HG03558 (cell line): ENCODE measurements around the gene MUC2.

Experiments used
- ATAC-seq: cut with Tn5 transposase; IDR thresholded peaks from one replicate; pipeline ENCODE4 v1.9.1; 2021; ENCODE audit warnings: moderate number of reproducible peaks; ENCODE audit not compliant: unreplicated experiment; ENCODE audit errors: extremely low read depth

The MUC2 gene

DNA sequence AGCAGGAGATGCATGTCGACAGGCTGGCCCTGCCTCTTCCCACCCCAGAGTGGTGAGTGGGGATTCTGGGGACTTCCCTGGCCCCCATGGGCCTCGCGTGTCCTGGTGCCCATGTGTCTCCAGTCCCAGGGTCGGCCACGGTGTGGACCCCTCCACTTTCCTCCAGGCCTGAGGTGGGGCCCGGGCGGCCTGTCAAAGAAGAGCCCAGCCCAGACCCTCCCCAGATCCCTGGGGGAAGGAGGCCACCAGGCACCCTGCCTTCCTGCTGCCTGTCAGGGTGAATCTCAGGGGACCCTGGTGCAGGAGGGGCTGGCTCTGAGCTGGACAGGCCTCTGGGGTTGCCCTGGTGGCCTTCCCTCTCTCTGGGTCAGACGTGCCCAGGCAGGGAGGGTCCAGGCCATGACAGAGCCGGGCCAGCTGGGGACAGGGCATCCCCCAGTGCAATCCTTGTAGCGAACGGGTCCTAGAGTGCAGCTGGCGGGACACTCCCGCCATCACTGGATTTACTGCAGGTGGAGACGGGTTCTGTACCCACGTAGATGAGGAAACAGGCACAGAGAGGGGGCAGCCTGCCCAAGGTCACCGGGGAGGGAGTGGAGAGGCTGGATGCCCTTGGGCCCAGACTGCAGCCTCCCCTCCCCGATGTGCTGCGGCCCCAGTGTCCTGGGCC, 24.6 kb upstream of the MUC2 start:
- no peak for ATAC-seq

DNA sequence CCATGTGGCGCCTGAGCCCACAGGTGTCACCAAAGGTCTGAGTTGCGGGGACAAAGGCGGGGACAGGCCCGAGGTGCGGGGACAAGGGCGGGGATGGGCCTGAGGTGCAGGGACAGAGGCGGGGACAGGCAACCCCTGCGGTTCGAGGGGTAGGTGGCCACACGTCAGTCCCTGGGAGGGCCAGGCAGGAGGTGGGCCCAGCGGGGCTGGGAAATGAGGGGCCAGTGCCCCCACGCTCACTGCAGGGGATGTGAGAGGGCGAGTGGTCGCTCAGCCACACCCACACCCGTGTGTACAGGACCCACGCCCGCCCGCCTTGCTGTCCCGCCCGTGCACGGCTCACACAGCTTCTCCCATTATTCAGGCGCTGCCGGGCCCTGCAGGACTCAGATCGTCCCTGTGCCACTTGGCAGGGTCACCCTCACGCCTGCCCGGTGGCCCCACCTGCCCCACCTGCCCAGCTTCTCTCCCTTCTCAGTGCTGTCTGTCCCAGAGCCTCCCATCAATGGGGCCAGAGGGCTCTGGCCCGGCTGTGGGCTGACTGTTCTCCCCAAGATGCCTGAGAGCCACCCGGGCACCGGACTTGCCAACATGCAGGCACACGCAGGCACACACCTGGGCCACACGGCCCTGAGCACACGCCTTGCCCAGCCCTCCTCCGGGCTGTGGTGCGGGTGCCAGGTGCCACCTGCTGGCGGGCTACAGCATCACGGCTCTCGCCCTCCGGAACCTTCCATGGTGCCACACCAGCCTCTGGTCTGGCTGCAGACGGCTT, 23.9 kb upstream of the MUC2 start:
- ATAC-seq: no peak

DNA sequence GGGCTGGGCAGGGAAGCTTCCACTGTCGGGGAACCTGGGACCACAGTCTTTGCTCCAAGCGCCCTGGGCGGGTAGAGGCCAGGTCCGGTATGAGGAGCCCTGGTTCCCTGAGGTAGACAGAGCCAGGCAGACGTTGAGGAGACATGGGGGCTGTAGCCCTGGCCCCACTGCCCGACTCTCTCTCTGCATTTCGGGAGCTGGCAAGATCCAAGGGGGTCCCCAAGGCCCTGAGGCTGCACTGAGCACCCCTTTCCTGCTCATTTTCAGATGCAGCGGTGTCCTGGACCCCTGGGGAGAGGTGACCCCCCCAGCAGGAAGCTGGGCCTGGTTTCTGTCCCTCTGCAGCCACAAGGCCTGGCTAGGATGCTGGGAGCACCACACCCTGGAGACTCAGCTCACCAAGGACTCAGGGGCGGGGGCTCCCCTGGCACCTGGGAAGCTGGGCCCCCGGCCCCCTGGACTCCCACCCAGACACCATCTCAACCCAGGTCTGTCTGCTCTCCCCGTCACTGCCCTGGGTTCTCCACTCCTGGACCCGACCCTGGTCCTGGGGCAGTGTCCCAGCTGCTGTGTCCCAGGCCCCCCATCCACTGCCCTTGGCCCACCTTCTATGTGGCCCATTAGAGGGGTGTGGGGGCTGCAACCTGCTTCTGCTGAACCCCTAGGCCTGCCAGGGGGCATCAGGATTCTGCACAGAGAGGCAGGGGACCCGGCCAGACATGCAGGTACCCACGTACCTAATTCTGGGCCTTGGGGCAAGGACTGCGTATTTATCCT, 23.1 kb upstream of the MUC2 start:
- no peak for ATAC-seq

DNA sequence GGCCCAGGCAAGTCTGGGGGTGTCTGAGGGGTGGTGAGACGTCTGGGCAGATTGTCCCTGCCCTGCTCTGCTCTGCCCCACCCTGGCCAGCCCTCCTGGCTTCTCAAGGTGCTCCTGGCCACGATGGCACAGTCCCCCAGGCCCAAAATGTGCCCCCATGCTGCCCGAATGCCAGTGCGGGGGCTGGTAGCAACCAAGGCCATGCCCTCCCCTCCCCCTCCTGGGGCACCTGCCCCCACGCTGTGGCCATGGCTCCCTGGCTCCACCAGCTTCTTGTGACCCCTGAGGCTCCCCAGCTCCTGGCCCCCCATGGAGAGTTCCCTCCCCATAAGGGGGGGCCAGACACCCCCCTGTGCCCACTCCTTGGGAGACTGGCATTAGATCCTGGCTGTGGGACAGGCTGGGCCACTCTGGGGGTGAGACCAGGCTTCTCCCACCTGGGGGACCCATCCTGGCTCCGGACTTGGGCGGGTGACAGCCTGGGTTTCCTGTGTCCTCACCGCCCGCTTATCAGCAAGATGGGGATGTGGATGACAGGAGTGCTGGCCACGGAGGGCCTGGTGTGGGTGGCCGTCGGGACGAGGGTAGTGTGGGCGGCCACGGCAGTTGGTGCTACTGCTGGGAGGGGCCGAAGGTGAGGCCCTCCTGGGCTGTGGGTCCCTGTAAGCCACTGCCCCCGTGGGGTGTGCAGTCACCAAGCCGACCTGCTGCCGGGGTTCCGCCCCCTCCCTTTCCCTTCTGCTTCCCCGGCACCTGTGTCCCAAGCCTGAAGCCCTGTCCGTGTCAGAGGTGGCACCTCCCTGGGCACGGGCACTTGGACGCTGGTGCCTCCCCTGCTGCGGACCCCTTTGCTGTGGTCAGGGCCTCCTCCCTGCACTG, 22.3 kb upstream of the MUC2 start:
- no peak for ATAC-seq

DNA sequence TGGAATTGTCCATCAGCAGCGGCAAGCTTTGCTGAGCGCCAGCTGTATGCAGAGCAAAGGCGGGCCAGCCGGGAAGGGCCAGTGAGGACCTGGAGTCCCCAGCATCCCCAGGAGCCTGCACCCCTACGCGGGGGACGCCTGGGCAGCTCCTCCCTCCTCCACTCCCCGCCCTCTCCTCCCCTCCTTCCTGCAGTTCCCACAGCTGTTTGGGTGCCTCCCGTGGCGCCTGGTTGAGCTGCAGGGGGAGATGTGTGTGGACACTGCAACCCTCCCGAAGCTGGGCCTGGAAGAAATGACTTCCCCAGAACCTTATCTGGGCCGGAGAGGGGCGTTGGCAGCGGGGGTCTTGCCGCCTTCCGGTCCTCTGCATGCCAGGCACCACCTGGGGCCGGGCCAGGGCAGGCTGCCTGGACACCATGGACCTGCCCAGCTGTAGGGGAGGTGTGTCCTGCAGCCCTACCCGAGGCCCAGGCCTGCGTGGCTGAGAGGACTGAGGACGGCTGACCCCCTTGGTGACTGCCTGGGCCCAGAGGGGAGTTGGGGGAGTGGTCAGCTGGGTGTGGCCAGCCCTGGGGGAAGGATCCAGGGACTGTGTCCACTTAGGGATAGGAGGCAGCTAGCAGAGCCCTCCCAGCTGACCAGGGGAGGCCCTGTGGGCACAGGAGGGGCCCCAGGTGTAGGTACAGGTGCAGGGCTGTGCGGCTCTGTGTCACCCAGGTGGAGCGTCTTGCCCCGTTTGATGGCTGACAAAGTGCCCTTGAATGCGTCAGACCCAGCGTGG, 21.4 kb upstream of the MUC2 start:
- no peak for ATAC-seq

DNA sequence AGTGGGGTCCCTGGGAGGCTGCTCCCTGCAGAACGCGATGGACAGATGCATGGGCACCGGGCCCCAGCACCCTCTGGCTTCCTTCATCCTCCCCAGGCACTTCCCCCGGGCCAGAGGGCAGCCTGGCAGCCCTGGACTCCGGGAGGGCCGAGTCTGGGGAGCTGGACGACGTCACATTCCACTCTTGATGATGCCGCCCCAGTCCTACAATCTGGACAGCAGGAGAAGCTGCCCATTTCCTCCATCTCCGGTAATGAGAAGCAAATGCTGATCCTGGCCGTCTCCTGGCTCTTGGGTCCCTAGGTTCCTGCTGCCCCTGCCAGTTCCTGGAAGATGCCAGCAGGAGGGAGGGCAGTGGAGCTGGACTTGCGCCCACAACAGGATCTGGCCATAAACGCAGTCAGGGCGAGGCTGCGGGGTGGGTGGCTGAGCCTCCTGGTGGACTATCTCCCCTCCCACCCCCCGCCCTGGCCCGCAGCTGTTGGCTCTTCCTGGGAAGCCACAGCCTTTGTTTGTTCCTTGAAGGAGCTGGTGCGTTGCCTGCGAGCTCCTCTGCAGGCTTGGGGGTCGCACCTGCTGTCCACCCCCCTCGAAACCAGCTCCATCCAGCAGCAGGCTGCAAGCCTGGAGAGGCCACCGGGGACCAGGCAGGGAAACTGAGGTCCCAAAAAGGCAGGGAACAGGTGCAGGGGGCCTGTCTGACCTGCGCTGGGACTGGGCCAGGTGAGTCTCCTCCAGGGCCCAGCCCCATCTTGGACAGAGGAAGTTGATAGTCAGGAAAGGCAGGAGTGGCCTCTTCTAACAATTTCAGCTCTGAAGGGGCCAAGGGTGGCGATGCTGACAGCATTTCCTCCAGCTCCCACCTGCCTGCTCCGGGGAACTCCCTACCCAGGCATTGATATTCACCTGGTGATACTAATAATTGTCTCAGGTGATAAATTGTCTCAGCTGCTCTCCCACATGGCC, 20.2 kb upstream of the MUC2 start:
- ATAC-seq: no peak

DNA sequence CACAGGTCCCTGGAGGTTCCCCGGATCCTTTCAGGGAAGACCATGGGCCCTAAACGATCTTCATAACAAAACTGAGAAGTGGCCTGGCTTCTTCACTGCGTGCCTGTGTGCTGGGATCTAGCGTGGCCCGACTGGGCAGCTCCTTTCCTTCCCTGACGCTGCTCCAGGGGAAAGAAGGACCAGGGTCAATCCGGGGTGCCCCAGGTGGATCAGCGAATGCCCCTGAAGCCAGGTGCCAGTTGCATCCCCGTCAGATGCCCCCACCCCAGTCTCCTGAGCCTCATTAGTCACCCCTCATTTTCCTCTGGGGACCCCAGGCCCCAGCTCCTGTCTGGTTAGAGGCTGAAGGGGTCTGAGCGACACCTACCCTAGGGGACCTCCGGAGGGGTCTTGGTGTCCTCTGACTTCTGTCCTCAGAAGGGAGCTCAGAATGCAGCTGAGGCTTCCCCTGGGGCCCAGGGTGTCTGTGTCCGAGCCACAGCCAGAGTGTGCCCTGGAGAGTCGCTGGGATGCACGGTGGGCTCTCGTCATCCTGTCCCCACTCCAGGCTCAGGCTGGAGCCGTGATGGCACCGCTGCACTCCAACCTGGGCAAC, 19.5 kb upstream of the MUC2 start:
- ATAC-seq: no peak

DNA sequence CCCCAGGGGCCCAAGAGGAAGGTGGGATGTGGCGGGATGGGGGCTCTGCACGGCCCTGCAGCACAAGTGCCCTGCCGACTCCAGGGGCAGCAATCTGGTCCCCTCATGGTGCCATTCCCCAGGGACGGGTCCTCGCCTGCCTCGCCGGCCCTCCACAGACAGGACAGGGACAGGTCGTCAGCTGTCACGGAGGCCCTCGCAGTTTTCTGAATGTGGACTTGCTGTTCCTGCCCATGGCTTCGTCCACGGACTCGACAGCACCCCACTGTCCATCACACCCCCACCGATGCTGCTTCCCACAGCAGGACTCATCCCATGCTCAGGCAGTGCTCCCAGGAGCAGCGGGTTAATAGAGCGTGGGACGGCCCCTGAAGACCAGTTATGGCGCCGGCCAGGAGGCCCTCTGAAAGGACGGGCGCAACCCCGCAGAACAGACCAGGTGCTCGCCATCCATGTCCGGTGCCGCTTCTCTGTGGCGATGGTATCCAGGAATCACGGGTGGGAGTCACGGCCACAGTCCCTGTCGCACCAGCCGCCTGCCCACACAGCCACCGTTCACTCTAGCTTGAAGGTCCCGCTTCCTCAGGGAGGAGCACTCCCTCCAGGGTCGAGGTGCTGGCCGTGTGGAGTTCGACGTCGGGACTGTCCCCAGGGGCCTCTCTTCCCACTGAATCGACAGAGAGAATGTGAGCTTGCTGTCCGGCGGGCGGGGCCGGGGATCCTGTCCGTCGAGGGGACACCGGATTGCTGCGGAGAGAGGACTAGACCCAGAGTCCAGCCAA, 18.5 kb upstream of the MUC2 start:
- no peak for ATAC-seq

DNA sequence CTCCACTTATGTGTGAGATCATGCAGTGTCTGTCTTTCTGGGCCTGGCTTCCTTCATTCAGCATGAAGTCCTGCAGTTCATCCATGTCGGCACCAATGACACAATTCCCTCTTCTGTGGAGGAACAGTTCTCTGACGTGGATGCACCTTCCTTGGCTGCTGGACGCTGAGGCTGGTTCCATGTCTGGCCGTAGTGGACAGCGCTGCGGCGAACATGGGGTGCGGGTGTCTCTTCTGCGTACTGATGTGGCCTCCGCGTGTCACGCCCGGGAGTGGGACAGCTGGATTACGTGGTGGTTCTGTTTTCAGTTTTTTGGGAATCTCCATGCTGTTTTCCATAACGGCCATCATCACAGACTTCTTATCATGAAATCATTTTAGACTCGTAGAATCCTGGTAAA, 16.9 kb upstream of the MUC2 start:
- no peak for ATAC-seq

DNA sequence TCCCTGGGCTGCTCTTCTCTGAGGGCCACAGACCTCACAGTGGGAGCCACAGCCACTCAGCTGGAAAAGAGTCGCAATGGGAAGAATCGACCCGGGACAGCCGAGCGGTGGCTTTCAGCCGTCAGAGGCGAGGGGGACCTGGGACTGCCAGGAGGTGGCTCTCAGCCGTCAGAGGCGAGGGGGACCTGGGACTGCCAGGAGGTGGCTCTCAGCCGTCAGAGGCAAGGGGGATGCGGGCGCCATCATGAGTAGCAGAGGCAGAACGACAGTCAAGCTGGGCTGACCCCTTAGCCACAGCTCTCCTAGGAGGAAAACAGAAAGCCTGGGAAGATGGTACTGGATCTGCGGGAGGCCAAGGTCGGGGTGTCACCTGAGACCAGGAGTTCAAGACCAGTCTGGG, 14.9 kb upstream of the MUC2 start:
- no peak for ATAC-seq

DNA sequence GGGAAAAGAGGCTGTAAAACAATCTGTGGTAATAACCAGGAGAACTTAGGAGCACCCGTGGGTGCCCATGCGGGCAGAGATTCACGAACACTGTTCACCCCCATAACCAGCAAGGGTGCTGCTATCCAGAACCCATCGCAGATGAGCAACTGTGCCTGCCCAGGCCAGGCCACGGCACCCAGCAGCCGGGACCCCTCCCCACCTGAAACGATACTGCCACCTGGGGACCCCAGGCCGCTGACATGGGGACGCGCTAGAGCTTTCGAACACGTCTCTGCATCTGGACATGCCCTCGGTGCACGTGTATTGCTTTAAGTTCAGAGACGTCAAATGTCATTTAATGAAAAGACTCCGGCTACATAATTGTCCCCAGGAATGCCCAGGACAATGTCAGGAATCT, 14.3 kb upstream of the MUC2 start:
- ATAC-seq: no peak

DNA sequence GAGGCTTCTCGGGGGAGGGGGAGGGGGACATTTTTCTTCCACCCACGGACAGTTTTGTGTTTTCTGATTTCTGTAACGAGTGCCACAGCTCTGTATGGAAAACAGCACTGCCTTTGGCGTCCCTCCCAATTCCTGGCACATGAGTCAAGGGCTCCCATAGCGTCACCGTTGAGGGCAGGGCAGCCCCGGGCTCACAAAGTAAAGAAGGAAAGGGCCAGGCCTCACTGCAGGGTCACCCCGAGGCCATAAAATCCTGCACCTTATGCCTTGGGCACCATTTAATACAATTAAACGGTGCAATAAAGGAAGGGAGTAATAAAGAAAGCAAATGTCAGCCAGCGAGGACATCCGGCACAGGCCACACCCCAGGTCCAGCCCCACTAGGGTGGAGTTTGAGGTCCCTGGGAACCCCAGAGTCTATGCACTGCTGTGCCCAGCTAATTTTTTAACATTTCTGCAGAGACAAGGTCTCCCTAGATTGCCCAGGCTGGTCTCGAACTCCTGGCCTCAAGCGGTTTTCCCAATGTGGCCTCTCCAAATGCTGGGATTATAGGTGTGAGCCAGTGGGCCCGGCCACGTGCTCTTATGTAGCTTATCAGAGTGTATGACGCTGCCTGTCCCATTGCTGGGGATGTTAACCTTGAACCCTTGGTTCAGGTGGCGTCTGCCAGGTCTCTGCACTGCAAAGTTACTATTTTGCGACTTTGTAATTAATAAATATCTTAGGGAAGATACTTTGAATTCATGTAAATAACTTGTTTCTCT, 13.6 kb upstream of the MUC2 start:
- no peak for ATAC-seq

DNA sequence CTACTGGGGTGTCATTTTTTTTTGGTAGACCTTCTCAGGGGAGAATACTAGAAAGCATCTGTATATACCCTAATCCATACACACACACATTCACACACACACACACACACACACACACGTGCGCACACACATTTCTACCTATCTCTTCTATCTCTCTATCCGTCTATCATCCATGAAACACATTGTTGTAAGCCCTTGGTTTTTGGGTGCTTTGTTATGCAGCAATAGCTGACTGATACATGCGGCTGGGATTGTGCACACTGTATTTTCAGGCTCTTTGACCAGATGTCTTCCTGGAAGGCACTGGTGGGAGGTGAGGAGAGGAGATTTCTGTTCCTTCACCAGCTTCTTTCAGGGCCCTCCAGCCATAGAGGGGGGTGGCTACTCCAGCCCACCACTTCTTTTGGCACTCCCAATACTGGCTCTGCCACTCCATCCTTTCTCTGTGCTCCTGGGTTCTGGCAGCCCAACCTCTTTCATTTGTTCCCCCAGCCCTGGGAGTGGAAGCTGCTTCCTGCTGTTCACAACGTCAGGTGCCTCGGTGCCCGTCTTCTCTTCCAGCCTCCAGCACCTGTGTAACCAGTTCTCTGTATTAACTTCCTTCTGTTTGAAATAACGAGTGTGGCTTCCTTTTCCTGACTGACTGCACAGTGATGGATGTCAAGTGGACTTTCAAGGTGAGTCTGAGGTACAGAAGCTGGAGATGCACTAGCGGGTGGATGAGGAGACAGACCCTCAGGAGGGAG, 12.4 kb upstream of the MUC2 start:
- ATAC-seq: no peak

DNA sequence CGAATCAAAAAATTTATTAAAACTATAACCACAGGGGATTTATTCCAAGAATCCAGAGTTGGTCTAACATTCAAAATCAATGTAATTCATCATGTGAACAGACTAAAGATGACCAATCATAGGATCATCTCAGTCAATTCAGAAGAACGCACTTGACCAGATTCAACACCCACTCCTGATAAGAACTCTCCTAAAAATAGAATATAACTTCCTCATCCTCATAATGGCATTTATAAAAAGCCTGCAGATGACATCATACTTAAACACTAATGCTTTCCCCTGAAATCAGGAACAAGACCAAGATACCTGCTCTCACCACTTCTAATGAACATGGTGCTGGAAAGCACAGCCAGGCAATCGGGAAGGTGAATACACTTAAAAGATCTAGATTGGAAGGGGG, 10.5 kb upstream of the MUC2 start:
- no peak for ATAC-seq

DNA sequence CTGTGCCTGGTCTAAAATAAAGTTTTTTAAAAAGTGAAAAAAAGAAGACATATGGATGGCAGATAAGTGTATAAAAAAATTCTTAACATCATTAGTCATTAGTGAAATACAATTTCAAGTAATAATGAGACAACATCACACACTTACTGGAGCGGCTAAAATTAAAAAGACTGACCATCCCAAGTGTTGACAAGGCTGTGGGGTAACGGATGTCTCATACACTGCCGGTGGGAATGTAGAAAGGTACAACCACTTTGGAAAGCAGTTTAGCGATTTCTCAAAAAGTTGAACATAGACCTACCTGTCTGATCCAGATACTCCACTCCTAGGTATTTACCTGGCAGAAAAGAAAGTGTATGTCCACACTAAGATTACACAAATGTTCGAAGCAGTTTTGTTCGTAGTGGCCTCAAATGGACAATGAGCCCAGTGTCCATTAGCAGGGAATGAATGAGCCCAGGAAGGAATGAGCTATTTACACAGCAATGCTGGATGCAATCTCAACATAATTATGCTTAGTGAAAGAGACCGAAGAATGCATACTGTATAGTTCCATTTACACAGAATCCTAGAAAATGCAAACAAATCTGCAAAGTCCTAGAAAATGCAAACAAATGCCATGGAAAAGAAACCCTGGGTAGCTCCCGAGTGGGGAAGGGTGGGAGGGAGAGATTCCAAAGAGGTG, 6.7 kb upstream of the MUC2 start:
- ATAC-seq: no peak
